TTC549 (cell line): Measurements from ENCODE around the gene HECTD3.

Source experiments
- FAIRE-seq: peaks from 2 replicates; lab custom pipeline; 2012; peaks lifted over from hg19 to GRCh38; lab: Jason Lieb, UNC

Gene HECTD3

GRCh38 chr1:45010855-45011811 is at the start of gene HECTD3:
HECTD3 (minus strand) TSS chr1:45011324; CDS start chr1:45011257, 67 bp downstream.
- no peak for FAIRE-seq

- FAIRE-seq: no peak
These were observed 48.7 kb upstream of the HECTD3 start for GRCh38 chr1:45059829-45060228.

DNA sequence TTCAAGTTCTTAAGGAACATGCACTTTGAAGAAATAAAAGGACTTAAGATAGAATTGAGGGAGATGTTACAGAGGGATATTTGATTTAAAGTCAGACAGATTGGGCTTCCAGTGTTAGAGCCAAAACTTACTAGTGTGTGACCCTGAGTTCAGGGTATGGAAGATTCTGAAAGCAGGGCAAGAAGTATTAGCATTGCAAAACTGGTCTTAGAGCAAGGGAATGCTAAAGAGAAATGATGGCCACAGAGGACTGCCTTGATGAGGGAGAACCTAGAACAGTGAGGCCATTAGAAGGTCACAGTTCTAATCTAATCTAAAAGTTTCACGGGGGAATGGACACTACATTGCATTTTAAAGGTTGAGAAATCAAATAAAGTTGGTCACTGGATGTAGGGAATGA is 46.4 kb upstream of the HECTD3 start:
- FAIRE-seq: no peak

DNA sequence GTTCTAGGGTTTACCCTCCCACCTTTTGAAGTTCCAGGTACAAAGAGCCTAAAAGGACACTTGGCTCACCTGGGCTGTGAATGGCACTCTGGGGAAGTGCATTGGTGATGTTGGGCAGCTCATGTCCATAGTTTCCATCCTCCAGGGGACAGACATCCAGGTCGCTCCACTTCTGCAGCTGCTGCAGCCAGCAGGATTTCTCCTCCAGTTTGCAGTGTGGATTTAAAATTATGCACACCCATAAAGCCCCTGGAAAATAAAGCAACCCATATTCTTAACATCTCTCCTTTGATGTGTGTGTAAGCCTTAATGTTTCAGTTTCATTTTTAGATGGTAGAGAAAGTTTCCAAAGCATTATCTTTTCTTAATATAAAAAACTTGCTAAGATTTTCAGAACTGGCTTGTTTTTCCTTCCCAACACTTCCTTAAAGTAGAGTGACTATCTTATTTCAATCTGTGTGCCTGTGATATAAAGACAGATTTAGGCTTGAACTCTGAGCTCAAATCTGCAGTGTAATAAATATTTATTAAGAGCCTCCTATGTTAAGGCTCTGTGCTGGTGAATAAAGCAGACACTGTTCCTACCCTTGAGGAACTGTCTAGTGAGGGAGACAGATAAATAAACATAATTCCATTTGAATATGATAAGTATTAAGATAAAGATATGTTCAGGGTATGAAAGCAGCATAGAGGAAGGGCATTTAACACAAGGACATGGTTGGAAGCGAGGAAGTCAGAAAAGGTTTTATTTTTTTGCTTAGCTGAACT is 40.1 kb upstream of the HECTD3 start:
- FAIRE-seq: no peak

GRCh38 chr1:45047032-45047431 is 35.9 kb upstream of the HECTD3 start:
- no peak for FAIRE-seq

- no peak for FAIRE-seq
These were observed 33.8 kb upstream of the HECTD3 start for GRCh38 chr1:45044916-45045315.

GRCh38 chr1:45043094-45043493 is 32.0 kb upstream of the HECTD3 start:
- no peak for FAIRE-seq

DNA sequence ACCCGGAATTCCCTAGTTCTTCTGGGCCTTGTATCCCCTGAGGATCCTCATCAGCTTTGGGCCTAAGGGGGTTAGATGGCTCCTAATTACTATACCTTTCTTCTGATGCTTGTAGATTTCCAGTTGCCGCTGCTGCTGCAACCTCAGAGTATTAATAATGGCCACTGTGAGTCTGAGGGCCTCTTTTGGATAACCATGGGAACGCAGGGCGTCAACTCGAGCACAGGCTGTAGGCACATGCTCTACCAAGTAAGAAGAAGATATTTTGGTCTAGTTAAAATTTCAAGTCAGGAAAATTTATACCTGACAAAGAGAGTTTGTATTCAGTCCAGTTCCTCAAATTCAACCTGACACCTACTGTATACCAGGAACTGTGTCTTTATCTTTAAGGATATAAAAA is 29.2 kb upstream of the HECTD3 start:
- FAIRE-seq: no peak

- FAIRE-seq: no peak
These were observed 27.7 kb upstream of the HECTD3 start for GRCh38 chr1:45038661-45039364.

DNA sequence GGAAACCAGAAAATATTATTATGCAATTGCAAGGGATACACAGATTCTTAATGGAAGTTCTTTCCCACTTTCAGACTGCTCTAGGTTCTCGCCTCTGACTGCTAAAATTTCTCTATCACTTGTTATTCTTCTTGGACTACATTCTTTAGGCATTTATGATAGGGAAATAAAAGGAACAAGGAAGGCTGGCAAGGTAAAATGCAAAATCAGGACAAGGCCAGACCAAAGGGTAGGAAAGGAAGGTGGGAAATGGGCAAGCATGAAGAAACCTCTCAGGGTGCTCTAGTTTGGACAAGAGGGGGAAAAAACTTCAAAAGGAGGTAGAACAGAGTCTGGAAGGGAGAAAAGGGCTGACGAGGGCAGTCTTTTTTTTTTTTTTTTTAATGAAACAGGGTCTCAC is 27.1 kb upstream of the HECTD3 start:
- FAIRE-seq: no peak

DNA sequence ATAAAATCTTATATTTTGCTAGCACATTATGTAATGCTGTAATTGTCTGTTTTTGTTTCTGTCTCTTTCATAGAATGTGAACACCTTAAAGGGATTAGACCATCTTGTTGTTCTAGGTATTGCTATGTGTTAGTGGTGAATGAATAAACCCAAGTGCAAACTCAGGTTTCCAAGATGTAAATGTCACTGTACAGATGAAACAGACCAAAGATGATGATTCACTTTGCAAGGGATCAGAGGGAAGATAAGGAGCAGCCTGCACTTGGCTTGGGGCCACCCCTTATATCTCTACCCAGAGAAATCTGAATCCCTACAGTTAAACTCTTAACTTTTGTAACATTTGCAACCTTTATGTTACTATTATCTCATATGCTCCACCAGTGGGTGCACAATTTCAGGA is 26.3 kb upstream of the HECTD3 start:
- no peak for FAIRE-seq

DNA sequence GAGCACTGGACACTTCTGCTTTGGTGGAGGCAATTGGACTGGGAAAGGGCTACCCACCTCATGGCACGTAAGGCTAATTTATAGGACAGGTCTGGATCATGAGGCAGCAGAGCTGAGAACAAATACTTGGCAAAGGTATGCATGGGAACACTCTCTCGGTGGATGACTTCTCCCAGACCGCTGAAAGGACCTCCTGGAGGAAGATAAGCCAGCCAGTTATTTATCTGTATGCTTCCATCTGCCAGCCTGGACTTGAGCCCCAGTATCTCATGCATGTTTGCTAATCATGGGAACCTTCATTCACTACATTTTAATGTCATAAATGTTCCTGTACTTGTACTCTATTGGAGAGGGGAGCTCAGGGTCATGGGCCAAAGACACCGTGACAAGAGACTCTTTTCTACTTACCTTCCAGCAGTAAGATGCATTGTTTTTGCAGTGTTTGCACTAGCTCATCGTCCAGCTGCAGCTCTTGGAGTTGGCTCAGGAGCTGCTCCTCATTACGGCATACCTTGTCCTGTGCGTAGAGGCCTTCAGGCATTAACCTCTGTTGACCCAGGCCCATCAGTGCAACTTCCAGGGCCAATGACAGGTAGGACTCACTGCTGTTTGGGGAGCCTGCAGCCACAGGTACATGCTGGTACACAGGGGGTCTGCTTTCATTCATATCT is 24.6 kb upstream of the HECTD3 start:
- FAIRE-seq: no peak

- no peak for FAIRE-seq
These were observed 22.2 kb upstream of the HECTD3 start for GRCh38 chr1:45033356-45033755.

GRCh38 chr1:45032837-45033236 is 21.7 kb upstream of the HECTD3 start:
- FAIRE-seq: no peak

GRCh38 chr1:45026446-45026845 is 15.3 kb upstream of the HECTD3 start:
- no peak for FAIRE-seq

- no peak for FAIRE-seq
These were observed 12.5 kb upstream of the HECTD3 start for GRCh38 chr1:45023663-45024062.

DNA sequence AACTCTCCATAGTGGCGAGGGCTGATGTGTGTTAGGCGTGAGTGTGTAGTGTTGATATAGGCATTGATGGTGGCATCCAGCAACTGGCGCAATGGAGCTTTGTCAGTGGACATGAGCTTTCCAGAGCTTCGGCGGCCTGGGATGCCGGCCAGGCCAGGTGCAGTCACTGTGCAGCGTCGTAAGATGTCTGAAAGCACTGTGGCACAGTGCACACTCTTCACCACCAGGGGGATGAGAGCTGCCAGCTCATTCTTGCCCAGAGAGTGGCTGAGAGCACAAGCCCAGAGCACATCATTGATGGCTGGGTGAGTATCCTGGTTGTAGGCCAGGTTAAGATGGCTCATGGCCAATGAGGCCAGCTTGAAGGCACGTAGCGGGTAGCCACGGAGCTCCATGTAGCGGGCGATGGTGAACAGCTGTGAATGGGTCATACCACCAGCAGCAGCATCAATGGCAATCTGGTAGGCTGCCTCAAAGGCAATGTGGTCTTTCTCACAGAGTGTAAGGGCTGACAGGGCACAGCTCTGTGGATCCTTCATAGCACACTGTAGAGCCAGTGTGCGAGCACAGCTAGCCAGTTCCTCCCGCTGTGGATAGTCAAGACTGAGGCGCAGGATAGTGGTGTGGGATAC is 7.6 kb upstream of the HECTD3 start:
- FAIRE-seq: no peak

DNA sequence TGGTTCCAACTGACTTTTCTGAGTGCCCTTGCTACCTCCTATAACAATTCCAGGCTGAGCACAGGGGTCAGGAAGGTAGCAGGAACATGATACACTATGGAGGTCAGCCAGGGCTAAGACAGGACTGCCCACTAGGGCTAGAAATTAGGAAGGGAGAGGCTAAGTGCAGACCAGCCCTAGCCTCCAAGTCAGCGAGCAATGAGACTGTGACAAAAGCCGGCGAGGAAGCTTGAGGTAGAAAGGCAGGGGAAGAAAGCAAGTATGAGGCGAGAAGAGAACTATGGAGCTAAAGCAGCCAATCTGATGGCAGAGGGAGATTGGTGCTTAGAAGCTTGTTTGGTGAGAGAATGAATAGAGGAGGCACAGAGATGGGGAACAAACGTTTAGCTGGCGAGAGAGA is 5.6 kb upstream of the HECTD3 start:
- FAIRE-seq: no peak

- no peak for FAIRE-seq
These were observed 5.1 kb upstream of the HECTD3 start for GRCh38 chr1:45016090-45016697.

- no peak for FAIRE-seq
These were observed 4.6 kb upstream of the HECTD3 start for GRCh38 chr1:45015683-45016082.

DNA sequence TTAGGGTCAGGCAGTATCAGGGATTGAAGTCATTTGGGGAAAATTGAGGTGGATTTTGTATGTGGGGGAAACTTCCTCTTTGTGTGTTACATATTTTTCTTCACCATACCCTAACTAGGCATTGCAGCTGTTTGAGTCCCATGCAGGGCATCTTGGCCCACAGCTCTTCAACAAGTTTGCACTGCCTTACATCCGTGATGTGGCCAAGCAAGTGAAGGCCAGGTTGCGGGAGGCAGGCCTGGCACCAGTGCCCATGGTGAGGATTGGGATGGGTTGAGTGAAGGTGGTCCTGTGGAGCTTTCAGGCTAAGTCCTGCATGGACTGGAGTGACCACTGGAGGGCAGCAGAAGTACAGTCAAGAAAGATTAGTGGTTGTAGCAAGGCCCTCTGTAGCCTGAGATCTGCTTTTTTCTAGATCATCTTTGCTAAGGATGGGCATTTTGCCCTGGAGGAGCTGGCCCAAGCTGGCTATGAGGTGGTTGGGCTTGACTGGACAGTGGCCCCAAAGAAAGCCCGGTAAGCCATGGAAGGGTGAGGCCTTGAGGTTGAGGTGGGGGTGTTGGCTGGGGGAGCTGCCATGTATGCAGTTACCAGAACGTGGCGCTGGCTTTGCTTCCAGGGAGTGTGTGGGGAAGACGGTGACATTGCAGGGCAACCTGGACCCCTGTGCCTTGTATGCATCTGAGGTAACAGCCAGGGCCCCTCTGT is 3.4 kb upstream of the HECTD3 start:
- FAIRE-seq: no peak
